BLaER1 treated with 17β-estradiol and CSF1 and Interleukin-3, amounts not matched to agents 10 nM and 100 nM (cell line): Measurements from ENCODE around the gene EEA1.
"Not testable (repeated sequence)": the region's sequence is repeated elsewhere in the genome, so short reads cannot be mapped to it uniquely, and the experiment has no call there.

Experiments used
- H3K27ac ChIP-seq, 11 experiments: shearing (Covaris generic); formaldehyde crosslinking; 2 replicates each; pipeline ENCODE4 v1.8.1; 2022
- H3K27me3 ChIP-seq, 11 experiments: shearing (Covaris generic); formaldehyde crosslinking; 2 replicates each; pipeline ENCODE4 v1.8.1; 2022
- H3K36me3 ChIP-seq, 11 experiments: shearing (Covaris generic); formaldehyde crosslinking; 2 replicates each; pipeline ENCODE4 v1.8.1; 2022
- H3K4me1 ChIP-seq, 10 experiments: shearing (Covaris generic); formaldehyde crosslinking; 2 replicates each; pipeline ENCODE4 v1.8.1; 2022
- H3K4me2 ChIP-seq, 11 experiments: shearing (Covaris generic); formaldehyde crosslinking; 2 replicates each; pipeline ENCODE4 v1.8.1; 2022
- H3K4me3 ChIP-seq, 10 experiments: shearing (Covaris generic); formaldehyde crosslinking; 2 replicates each; pipeline ENCODE4 v1.8.1; 2022
- H3K9ac ChIP-seq, 11 experiments: shearing (Covaris generic); formaldehyde crosslinking; 2 replicates each; pipeline ENCODE4 v1.8.1; 2022
- H3K9me3 ChIP-seq, 11 experiments: shearing (Covaris generic); formaldehyde crosslinking; replicated peaks in 1 of 11; 2 replicates each; pipeline ENCODE4 v1.8.1; 2022
- H4K20me1 ChIP-seq, 11 experiments: shearing (Covaris generic); formaldehyde crosslinking; 2 replicates each; pipeline ENCODE4 v1.8.1; 2022
- Cebpa-rat ChIP-seq, 11 experiments: shearing (Covaris generic); IDR thresholded peaks; 2 replicates each; pipeline ENCODE4 v1.8.1; 2022

EEA1 gene

DNA sequence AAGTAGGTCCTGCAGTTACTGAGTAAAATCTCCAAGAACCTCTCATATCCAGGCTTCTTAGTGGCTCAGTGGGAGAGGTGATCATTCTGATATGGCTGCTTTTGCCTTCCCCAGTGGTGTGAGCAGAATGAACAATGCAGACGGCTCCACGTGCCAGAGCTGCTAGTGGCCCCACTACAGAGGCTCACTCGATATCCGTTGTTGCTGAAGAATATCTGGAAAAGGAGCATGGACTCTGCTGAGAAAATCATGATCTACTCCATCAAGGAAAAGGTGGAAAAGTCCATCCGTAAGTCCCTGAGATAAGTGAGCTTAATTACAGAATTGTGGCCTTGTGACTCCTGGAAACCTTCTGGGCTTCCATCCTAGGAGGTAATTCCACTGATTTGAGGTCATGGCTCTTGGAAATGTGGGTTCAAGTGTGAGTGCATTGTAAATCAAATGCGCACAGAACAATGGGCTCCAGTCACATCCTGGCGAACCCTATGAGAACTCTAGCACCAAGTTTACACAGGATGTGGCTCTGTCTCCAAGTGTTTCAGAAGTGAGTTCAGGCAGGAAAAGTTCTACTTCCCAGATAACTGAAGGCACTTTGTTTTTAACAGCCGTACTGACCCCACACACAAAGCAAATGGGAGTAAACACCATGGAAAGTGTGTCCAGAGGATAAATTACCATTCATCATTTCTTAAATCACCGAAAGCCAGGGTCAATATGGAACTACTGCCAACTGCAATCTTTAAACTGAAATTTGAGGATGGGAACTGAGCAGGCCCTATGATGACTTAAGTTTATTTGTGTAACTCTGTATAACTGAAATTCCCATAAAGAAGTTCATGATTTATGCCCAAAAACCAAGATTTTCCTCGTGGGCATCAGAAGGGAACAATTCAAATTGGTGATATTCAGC is 174.9 kb downstream of the EEA1 start:
- no peak for TF ChIP-seq Cebpa-rat (IDR thresholded peaks at IDR 0.05)
- no peaks in the 10 kb centered on the region for H3K9me3 ChIP-seq
- H3K4me3 ChIP-seq = no peak overlapping the region
- H3K27me3 ChIP-seq = no peaks in the 10 kb centered on the region
- H4K20me1 ChIP-seq = no peaks in the 10 kb centered on the region
- H3K9ac ChIP-seq = no peak overlapping the region
- no peak overlapping the region for H3K4me2 ChIP-seq
- no peaks in the 10 kb centered on the region for H3K4me1 ChIP-seq
- H3K36me3 ChIP-seq = no peaks in the 10 kb centered on the region
- H3K27ac ChIP-seq = no peak overlapping the region

DNA sequence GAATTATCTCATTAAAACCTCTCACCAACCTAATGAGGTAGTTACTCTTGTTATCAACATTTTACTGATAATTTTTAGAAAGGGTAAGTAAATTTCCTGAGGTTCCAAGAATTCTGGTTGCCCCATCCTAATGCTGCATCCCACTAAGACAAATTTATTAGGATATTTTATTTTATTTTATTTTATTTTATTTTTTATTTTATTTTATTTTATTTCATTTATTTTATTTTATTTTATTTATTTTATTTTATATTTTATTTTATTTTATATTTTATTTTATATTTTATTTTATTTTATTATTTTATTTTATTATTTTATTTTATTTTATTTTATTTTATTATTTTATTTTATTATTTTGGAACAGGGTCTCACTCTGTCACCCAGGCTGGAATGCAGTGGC is 179.4 kb downstream of the EEA1 start:
- H3K36me3 ChIP-seq, H3K27ac ChIP-seq, H3K9ac ChIP-seq, H3K4me3 ChIP-seq, H3K4me1 ChIP-seq, H3K27me3 ChIP-seq, H3K4me2 ChIP-seq, H4K20me1 ChIP-seq, H3K9me3 ChIP-seq: not testable (repeated sequence)

DNA sequence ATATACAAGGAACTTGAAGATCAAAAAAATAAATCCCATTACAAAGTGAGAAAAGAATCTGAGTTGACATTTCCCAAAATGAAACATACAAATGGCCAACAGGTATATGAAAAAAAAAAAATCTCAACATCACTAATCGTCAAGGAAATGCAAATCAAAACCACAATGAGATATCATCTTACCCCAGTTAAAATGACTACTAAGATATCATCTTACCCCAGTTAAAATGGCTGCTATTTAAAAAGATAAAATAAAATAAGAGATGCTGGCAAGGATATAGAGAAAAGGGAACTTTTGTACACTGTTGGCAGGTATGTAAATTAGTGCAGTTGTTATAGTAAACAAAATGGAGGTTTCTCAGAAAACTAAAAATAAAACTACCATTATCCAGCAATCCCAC is 181.9 kb downstream of the EEA1 start:
- no peak overlapping the region for H3K4me3 ChIP-seq
- H3K27ac ChIP-seq = no peak overlapping the region
- no peak overlapping the region for H3K4me2 ChIP-seq
- H3K36me3 ChIP-seq = no peaks in the 10 kb centered on the region
- no peaks in the 10 kb centered on the region for H4K20me1 ChIP-seq
- H3K4me1 ChIP-seq = no peaks in the 10 kb centered on the region
- no peaks in the 10 kb centered on the region for H3K27me3 ChIP-seq
- no peaks in the 10 kb centered on the region for H3K9me3 ChIP-seq
- no peak for TF ChIP-seq Cebpa-rat (IDR thresholded peaks at IDR 0.05)
- H3K9ac ChIP-seq = no peak overlapping the region

DNA sequence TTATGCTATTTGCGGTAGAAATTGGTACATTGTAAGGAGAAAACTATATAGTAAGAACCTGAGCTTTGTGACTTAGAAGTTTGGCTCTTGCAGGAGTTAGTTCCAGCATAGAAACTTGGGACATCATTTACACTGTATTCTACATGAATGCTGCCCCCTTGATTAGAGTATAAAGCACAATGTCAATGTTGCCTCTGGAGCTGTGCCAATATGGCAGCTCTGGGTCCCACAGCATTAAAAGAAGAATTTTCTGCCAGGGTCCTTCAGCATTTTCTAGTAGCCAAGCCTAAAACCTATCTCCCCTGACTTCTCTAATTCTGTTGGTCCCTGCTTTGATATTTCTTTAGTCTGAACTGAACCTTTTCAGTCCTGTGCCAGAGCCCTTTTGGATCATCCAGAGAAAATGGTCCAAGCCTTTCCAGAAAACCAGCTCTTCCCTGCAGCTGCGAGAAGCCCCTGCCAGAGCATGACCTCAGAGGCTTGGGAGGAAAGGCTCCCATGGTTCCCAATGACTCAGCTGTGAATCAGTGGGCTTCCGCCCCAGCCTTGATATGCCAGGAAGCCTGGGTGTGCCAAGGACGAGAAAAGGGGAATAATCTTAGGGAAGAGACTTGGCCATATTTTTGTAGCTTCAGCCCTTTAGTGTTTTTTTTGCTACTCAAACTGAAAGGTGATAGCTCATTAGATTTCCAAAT is 183.1 kb downstream of the EEA1 start:
- no peaks in the 10 kb centered on the region for H3K9me3 ChIP-seq
- no peak overlapping the region for H3K4me3 ChIP-seq
- H3K4me2 ChIP-seq = no peak overlapping the region
- H3K4me1 ChIP-seq = no peaks in the 10 kb centered on the region
- H3K9ac ChIP-seq = no peak overlapping the region
- no peaks in the 10 kb centered on the region for H3K36me3 ChIP-seq
- no peaks in the 10 kb centered on the region for H4K20me1 ChIP-seq
- H3K27ac ChIP-seq = no peak overlapping the region
- H3K27me3 ChIP-seq = no peaks in the 10 kb centered on the region
- TF ChIP-seq Cebpa-rat (IDR thresholded peaks at IDR 0.05) = no peak

DNA sequence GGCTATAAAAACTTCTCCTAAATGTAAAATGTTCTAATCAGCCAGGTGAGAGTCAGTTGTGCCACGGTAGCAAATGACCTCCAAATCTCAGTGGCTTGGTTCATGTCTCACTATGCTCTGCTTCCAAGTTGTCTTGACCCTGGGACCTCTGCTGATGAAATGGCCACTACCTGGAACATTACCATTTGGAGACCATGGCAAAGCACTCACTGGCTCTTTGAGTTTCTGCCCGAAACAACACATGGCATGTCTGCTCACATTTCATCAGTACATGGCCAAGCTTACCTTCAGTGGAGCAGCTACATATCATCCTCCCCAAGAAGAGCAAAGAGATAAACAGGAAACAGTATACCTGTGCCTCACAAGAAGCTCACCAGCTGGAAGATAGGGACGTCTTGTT is 186.1 kb downstream of the EEA1 start:
- Histone ChIP-seq H3K4me3 (no peak overlapping the region), H4K20me1 (no peaks in the 10 kb centered on the region), H3K4me1 (no peaks in the 10 kb centered on the region), H3K4me2 (no peak overlapping the region), H3K36me3 (no peaks in the 10 kb centered on the region), H3K9me3 (no peaks in the 10 kb centered on the region), H3K27ac (no peak overlapping the region), H3K27me3 (no peaks in the 10 kb centered on the region), H3K9ac (no peak overlapping the region)
- TF ChIP-seq Cebpa-rat (IDR thresholded peaks at IDR 0.05) = no peak

DNA sequence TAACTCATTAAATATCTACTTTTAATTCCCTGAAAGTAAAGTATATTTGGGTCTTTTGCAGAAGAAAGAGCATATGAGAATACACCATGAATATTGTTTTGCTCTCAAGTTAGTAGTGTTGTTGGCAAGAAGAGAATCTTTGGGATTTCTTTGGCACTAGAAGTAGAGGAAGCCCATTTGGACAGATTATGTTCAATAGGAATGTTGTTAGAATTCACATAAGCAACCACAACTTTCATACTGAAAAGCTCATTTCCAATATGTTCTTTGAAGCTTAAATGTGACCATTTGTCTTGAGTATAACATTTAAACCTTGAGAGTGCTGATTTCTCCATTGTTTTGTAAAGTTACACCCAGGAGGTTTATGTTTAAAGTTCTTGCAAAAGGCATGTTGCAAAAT is 188.7 kb downstream of the EEA1 start:
- TF ChIP-seq Cebpa-rat (IDR thresholded peaks at IDR 0.05) = no peak
- Histone ChIP-seq H3K4me2 (no peak overlapping the region), H3K9ac (no peak overlapping the region), H3K4me3 (no peak overlapping the region), H3K9me3 (no peaks in the 10 kb centered on the region), H3K4me1 (no peaks in the 10 kb centered on the region), H3K27me3 (no peaks in the 10 kb centered on the region), H3K36me3 (no peaks in the 10 kb centered on the region), H3K27ac (no peak overlapping the region), H4K20me1 (no peaks in the 10 kb centered on the region)

DNA sequence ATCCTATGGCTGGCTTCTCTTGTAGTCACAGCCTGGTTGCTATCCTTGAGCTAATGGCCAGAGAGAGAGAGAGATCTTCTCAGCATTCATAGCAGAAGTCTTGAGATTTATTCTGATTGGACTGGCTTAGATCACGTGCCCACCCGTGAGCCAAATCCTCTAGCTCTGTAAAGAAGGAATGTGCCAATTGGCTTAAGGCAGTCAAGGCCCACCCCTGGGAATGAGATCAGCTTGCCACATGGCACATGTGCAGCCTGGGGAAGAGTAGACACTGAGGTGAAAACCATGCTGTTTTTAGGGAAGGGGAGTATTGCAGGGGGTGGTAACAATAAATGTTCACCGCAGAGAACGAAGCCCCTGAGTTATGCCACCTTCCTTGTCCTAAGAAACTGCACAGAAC is 190.0 kb downstream of the EEA1 start:
- H3K36me3 ChIP-seq = no peaks in the 10 kb centered on the region
- no peak overlapping the region for H3K4me3 ChIP-seq
- no peak overlapping the region for H3K4me2 ChIP-seq
- no peaks in the 10 kb centered on the region for H4K20me1 ChIP-seq
- no peak overlapping the region for H3K27ac ChIP-seq
- no peaks in the 10 kb centered on the region for H3K9me3 ChIP-seq
- no peaks in the 10 kb centered on the region for H3K4me1 ChIP-seq
- TF ChIP-seq Cebpa-rat (IDR thresholded peaks at IDR 0.05) = no peak
- H3K27me3 ChIP-seq = no peaks in the 10 kb centered on the region
- H3K9ac ChIP-seq = no peak overlapping the region

DNA sequence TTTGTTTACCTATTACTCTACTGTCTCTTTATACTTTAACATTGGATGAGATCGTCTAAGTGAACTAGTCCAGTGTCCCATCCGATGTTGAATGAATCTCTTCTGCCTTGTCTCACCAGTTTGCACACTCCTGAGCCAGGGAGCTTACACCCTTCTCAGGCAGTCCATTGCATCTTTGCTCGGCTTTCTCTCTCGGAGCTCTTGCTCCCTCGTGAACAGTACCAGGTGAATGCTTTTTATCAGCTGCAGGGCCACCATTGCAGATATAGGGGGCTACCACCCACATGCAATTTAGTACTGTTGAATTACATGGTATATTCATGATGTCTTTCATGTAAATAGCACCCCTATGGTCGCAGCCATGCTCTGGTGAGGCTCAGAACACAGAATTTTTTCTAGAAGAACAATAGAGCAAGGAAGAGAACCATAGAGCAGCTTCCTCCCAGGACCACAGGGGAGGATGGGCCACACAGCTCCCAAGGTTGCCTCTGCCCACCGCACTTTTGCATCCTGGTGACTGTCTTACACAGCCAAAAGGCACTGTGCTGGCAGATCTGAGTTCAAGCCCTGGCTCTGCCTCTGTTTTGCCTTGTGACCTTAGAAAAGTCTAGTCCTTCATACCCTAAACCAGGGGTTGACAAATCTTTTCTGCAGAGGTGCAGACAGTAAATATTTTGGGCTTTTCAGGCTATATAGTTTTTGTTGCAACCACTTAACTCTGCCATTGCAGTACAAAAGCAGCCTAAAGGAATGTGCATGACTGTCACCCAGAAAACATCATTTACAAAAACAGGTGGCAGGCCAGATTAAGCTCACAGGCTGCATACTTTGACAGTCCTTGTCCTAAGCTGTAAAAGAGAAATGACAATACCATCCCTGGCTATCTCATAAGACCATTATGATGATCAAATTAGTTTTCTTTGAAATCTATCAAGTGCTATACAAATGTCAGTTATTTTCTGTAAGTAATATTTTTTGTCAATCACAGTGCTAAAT is 190.9 kb downstream of the EEA1 start:
- H3K36me3 ChIP-seq = no peaks in the 10 kb centered on the region
- no peaks in the 10 kb centered on the region for H3K9me3 ChIP-seq
- no peak overlapping the region for H3K27ac ChIP-seq
- no peaks in the 10 kb centered on the region for H4K20me1 ChIP-seq
- no peak overlapping the region for H3K4me3 ChIP-seq
- TF ChIP-seq Cebpa-rat (IDR thresholded peaks at IDR 0.05) = no peak
- H3K27me3 ChIP-seq = no peaks in the 10 kb centered on the region
- H3K4me2 ChIP-seq = no peak overlapping the region
- no peak overlapping the region for H3K9ac ChIP-seq
- no peaks in the 10 kb centered on the region for H3K4me1 ChIP-seq

DNA sequence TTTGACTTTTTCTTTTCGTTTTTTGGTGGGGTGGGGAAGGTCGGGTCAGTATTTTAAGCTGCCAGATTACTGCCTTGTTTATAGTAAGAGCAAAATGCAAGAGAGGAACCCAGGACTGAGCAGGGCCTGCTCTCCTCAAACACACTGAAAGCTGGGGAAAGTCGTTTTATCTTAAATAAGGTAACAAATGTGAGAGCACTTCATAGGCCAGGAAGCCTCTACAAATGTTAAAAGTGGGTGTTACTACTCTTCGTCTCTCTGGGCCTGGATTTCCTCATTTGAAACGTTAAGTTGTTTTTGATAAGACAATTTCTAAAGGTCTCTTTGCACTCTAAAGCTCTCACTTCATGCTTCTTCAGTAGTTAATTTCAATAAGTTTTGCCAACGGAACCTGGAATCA is 192.5 kb downstream of the EEA1 start:
- H3K27me3 ChIP-seq = no peaks in the 10 kb centered on the region
- H4K20me1 ChIP-seq = no peaks in the 10 kb centered on the region
- H3K4me2 ChIP-seq = no peak overlapping the region
- H3K9ac ChIP-seq = no peak overlapping the region
- H3K4me3 ChIP-seq = no peak overlapping the region
- no peak for TF ChIP-seq Cebpa-rat (IDR thresholded peaks at IDR 0.05)
- no peaks in the 10 kb centered on the region for H3K4me1 ChIP-seq
- H3K9me3 ChIP-seq = no peaks in the 10 kb centered on the region
- H3K27ac ChIP-seq = no peak overlapping the region
- no peaks in the 10 kb centered on the region for H3K36me3 ChIP-seq
